ENCODE data around the gene OR7A17.

OR7A17 gene

DNA sequence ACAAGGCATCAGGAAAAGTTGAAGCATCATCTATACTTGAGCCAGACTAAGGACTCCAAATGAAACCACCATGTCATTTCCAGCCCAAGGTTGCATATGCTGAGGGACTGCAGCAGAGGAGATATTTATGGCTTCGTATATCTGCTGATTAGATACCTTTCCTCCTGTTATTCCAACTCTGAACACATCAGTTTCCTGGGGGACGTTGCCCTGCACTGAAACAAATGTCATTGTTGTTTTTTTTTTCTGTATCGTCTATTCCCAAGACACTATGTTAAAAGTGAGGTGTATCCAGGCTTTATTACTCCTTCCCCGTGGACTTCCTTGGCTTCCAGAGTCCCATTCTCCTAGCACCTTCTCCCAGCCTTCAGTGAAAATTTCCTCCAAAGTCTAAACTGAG lies at the start of gene OR7A17:
TSS of gene OR7A17 (minus strand) at position 101 of the 400 bp plus-strand sequence. CDS start 4,777 bp downstream, outside the sequence.
- no peak for DNase-seq

GRCh38 chr19:14933506-14933905 lies 47.6 kb upstream of the OR7A17 start:
- no peak for DNase-seq

DNA sequence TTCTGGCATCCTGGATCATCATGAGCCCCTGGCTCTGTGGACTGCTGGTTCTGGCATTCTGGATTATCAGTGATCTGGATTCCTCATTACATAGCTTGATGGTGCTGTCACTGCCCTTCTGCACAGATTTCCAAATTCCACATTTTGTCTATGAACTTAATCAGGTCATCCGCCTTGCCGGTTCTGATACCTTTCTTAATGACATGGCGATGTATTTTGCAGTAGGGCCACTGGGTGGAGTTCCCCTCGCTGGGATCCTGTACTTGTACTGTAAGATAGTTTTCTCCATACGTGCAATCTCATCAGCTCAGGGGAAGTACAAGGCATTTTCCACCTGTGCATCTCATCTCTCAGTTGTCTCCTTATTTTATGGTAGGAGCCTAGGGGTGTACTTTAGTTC lies 30.9 kb upstream of the OR7A17 start:
- DNase-seq, result no peak

DNA sequence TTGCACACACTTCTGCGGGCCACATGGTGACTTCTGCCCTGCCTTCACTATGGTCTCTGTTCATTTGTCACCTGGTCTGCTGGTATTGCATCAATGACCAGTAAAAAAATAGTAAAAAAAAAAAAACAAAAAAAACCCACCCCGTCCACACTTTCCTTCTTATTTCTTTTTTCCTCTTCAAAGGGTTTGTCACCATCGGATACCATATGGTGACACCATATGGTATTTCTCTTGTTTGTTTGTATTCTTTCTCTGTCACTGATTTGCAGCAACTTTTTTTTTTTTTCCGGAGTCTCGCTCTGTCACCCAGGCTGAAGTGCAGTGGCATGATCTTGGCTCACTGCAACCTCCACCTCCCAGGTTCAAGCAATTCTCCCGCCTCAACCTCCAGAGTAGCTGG lies 29.2 kb upstream of the OR7A17 start:
- DNase-seq, result no peak

DNA sequence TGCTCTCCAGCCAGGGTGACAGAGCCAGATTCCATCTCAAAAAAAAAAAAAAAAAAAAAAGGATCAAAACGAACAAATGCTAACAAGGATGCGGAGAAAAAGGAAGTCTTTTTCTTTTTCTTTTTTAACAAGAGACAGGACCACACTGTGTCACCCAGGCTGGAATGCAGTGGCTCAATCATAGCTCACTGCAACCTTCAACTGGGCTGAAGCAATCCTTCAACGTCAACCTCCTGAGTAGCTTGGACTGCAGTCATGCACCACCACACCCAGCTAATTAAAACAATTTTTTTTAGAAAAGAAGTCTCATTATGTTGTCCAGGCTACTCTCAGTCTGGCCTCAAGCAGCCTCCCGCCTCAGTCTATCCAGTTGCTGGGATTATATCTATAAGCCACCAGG lies 20.8 kb upstream of the OR7A17 start:
- no peak for DNase-seq

DNA sequence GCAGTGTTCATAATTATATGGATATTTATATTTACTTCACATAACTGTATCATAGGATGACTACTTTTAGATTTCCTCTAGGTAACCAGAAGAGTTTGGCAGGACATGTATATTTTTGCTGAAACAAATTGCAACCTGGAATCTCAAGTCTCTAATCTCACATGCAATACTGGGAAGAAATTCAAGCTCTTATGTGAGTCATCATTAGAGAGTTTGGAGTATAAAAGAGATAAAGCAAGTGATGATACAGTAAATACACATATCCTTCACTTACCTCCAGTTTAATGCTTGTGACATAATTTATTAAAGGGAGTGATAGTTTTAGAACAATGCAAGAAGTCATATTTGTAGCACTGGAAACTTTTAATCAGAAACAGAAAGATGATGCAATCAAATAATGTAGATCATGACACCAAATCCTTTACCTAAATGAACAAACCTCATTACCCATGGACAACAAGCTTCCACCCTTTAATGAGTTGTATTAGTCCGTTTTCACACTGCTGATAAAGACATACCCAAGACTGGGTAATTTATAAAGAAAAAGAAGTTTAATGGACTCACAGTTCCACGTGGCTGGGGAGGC lies 15.8 kb upstream of the OR7A17 start:
- DNase-seq, result no peak

GRCh38 chr19:14890643-14891379 lies 4.9 kb upstream of the OR7A17 start:
- DNase-seq, result no peak

GRCh38 chr19:14889994-14890642 lies 4.2 kb upstream of the OR7A17 start:
- no peak for DNase-seq

DNA sequence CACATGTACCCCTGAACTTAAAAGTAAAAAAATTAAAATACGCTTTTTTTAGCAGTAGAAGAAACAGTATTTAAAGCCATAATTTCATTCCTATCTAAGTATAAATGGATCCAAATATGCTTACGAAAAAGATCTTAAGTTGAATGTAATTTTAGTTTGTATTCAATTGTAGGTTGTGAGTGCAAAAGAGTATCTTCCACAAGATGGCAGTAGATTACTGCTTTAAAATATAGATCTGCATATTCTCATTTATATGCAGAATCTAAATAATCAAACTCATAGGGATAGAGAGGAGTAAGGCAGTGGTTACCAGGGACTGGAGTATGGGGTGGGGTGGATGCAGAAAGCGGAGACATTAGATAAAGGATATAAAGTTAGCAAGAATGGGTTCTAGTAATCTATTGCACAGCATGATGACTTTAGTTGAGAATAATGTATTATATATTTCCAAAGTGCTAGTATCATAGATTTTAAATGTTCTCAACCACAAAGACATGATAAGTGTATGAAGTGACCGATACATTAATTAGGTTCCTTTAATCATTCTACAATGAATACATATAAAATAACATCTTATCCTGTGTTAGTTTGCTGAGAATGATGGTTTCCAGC lies 14.2 kb downstream of the OR7A17 start:
- no peak for DNase-seq

DNA sequence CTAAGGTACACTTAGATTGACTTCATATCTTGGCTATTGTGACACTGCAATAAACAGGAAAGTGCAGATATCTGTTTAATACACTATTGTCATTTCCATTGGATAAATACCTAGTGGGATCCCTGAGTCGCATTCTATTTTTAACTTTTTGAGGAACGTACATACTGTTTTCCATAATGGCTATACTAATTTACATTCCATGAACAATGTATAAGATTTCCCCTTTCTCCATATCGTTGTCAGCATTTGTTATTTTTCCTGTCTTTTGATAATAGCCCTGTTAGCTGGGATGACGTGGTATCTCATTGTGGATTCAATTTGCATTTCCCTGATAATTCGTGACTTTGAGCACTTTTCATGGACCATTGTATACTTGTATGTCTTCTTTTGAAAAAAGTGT lies 17.4 kb downstream of the OR7A17 start:
- no peak for DNase-seq

- no peak for DNase-seq
Measured at GRCh38 chr19:14848822-14849221, 37.1 kb downstream of the OR7A17 start, which contains the start of gene OR7A10. OR7A10 (minus strand) TSS chr19:14848922; CDS start chr19:14841877, 7,045 bp downstream.

DNA sequence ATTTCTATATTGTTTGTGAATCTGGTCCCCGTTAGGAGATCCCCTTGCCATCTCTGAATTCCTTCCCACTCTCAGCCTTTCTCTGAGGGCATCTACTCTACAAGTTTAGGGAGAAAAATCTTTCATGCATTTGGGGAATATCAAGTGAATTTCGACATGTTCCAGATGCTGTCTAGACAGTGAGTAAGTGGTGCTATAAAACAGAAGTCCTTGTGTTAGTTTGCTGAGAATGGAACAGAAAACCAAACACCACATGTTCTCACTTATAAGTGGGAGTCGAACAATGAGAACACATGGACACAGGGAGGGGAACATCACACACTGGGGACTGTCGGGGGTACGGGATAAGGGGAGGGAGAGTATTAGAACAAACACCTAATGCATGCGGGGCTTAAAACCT lies 42.4 kb downstream of the OR7A17 start:
- no peak for DNase-seq

DNA sequence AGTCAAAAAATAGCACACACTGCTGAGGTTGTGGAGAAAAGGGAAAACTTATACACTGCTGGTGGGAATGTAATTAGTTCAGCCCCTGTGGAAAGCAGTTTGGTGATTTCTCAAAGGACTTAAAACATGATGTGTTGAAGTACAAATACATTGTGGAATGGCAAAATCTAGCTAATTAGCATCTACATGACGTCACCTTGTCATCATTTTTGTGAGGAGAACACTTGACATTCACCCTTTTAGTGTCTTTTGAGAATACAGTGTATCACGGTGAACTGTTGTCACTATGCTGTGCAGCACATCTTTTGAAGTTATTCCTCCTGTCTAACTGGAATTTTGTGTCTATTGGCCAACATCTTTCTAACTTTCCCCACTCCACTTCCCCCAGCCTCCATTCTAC lies 42.8 kb downstream of the OR7A17 start:
- no peak for DNase-seq

DNA sequence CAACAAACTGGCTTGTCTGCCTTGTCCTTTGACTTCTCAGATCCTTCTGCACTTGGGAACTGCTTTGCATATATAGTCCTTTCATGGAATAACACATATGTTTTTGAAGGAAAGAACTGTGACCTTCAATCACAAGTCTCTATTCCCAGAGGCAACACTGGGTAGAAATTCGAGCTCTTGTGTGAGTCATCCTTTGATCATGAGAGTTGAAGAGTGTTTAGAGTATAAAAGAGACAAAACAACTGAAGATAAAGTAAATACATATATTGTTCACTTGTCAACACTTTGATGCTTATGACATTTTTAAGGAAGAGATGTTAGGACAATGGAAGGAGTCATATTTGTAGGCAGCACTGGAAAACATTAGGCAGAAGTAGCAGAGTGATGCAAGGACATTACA lies 45.7 kb downstream of the OR7A17 start:
- no peak for DNase-seq

DNA sequence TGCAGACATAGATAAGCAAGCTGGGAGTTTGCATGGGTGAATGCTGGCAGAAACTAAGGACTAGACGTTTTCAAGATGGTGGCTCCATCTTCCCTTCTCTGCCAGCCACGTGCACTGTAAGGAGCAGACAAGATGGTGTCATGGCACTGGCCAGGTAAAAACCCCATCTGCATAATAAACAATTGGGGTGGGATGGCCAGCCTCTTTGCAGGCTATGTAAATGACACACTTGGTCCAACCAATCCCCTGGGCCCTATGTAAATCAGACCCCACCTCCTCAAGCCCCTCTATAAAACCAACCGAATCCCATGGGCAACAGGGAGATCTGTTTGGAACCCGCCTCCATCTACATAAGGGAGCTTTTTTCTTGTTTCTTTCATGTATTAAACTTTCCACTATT lies 48.5 kb downstream of the OR7A17 start:
- no peak for DNase-seq

DNA sequence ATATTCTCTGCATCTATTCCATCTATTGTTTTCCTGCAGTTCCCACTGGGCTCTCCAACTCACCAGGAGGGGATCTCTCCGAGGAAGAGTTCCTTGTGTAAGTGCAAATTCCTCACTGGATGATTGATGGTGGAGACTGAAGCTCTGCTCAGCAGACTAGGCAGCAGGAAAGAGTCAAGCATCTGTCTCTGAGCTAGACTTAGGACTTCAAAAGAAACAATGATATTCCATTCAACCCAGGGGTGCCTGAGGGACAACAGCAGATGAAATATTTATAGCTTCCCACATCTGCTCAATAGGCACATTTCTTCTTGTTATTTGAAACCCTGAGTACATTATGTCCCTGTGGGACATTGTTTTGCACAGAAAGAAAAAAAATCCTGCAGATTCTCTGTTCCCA lies 50.9 kb downstream of the OR7A17 start, which contains the start of the genes OR7A5 and OR7C1:
TSS of gene OR7A5 (minus strand) at position 175 of the 400 bp plus-strand sequence. CDS start 6,944 bp downstream, outside the sequence.
TSS of gene OR7C1 (minus strand) at position 175 of the 400 bp plus-strand sequence. CDS start 35,049 bp downstream, outside the sequence.
- DNase-seq, result no peak

DNA sequence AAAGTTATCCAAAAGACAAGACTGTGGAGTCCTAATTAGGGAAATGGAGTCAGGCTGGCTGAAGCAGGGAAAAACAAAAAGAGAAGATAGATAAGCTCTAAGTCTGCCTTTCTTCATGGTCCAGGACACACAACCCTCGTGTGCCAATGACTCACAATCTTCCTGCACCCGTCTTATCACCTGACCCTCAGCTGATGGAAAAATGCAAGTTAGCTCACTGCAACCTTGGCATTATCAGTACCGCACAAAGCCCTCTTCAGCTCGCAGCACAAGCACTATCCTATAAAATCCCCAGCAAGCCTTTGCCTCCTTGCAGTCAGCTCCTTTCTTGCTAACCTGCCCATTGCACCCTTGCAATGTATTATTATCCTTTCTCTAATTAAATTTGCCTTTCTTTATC lies 55.2 kb downstream of the OR7A17 start:
- no peak for DNase-seq

All from activated CD4-positive, CD25-positive, alpha-beta regulatory T cell (primary cell).